Brain microvascular endothelial cell (primary cell): Measurements from ENCODE around the gene DIS3L2.

Experiments
- DNase-seq: peaks from one replicate; pipeline ENCODE4 v3.0.0-alpha.2; 2020
- H3K27ac ChIP-seq: fragments of 250-450 bp; sonication (Bioruptor Pico); 2 replicates; pipeline ENCODE4 v1.5.1; 2020; ENCODE audit warnings: mild to moderate bottlenecking, moderate library complexity
- H3K27me3 ChIP-seq: fragments of 250-450 bp; sonication (Bioruptor Pico); replicated peaks from 2 replicates; pipeline ENCODE4 v1.5.1; 2020; ENCODE audit warnings: mild to moderate bottlenecking
- H3K36me3 ChIP-seq: fragments of 250-450 bp; sonication (Bioruptor Pico); replicated peaks from 2 replicates; pipeline ENCODE4 v1.5.1; 2020; ENCODE audit warnings: mild to moderate bottlenecking
- H3K4me3 ChIP-seq: 2 replicates; pipeline ENCODE4 v1.5.1; 2011; ENCODE audit warnings: low read depth, mild to moderate bottlenecking, control low read depth, low read length, moderate library complexity
- in situ Hi-C: cut with HindIII; loops from 2 replicates; pipeline ENCODE4 v1.10.0; 2017; ENCODE audit warnings: low sequenced_read_pairs, low pct_ligation_motif_present
- TF ChIP-seq, protein P1 (sequence below): IDR thresholded peaks from 2 replicates; pipeline ENCODE4 v1.5.1; 2011; ENCODE audit warnings: low read depth, mild to moderate bottlenecking, moderate library complexity, low read length, control low read depth, inconsistent platforms; ENCODE audit errors: missing control alignments

DIS3L2 gene

DNA sequence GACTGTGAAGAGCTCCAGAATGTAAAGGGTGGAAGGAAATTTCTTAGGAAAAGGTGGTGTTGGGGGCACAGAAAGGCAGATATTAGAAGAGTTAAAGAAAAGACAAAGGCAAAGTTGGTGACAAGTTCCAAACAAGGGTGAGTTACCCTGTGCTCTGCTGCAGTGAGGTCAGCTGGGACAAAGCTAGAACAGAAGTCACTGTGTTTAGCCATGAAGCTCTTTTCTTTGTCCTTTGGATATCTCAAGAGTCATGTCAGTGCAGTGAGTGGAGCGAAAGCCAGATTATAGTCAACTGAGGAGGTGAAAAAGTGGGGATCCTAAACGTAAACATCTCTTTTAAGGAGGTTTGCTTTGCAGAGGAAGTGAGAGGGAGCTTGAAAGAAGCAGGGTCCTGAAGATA, 229.3 kb downstream of the DIS3L2 start:
- no peaks in the 10 kb centered on the region for H3K36me3 ChIP-seq
- DNase-seq: no peak
- in situ Hi-C loops: no loop called here
- H3K27me3 ChIP-seq: no peaks in the 10 kb centered on the region
- H3K4me3 ChIP-seq: no peak overlapping the region
- no peak overlapping the region for H3K27ac ChIP-seq
- TF ChIP-seq, protein P1, sequence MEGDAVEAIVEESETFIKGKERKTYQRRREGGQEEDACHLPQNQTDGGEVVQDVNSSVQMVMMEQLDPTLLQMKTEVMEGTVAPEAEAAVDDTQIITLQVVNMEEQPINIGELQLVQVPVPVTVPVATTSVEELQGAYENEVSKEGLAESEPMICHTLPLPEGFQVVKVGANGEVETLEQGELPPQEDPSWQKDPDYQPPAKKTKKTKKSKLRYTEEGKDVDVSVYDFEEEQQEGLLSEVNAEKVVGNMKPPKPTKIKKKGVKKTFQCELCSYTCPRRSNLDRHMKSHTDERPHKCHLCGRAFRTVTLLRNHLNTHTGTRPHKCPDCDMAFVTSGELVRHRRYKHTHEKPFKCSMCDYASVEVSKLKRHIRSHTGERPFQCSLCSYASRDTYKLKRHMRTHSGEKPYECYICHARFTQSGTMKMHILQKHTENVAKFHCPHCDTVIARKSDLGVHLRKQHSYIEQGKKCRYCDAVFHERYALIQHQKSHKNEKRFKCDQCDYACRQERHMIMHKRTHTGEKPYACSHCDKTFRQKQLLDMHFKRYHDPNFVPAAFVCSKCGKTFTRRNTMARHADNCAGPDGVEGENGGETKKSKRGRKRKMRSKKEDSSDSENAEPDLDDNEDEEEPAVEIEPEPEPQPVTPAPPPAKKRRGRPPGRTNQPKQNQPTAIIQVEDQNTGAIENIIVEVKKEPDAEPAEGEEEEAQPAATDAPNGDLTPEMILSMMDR: no peak

DNA sequence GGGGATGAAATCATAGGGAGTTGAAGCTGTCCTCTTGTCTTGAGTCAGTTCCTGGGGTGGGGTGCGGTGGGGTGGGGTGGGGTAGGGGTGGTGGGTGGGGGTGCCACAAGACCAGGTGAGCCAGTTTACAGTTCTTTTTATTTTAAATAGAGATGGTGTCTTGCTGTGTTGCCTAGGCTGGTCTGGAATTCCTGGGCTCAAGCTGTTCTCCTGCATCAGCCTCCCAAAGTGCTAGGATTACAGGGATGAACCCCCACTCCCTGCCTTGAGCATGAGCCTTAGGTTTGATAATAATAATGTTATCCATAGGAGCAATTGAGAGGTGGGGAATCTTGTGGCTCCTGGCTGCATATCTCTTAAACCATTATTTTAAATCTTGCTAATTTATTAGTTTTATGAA, 234.0 kb downstream of the DIS3L2 start:
- Histone ChIP-seq H3K36me3 (no peaks in the 10 kb centered on the region), H3K27ac (no peak overlapping the region), H3K27me3 (no peaks in the 10 kb centered on the region), H3K4me3 (no peak overlapping the region)
- TF ChIP-seq, protein P1: no peak
- in situ Hi-C loops: no loop called here
- no peak for DNase-seq

DNA sequence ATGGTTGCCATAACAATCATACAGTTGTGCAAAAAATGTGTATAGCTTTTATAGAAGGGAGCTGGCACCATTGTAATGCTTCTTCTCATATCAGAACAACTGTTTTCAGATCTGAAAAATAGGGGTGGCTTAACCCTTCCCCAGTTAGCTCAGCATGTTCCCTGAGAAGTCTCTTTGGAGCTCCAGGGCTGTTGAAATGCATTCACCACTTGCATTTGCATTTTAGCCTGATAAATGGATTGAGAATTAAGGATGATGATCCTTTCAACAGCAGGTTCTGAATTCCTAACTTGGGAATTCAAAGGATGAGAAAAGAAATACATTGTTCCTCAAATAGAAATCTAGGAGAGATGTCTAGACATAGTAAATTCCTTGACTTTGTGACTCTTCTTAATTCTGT, 235.3 kb downstream of the DIS3L2 start:
- Histone ChIP-seq H3K27me3 (no peaks in the 10 kb centered on the region), H3K4me3 (no peak overlapping the region), H3K27ac (no peak overlapping the region), H3K36me3 (no peaks in the 10 kb centered on the region)
- TF ChIP-seq, protein P1: no peak
- in situ Hi-C loops: no loop called here
- no peak for DNase-seq

DNA sequence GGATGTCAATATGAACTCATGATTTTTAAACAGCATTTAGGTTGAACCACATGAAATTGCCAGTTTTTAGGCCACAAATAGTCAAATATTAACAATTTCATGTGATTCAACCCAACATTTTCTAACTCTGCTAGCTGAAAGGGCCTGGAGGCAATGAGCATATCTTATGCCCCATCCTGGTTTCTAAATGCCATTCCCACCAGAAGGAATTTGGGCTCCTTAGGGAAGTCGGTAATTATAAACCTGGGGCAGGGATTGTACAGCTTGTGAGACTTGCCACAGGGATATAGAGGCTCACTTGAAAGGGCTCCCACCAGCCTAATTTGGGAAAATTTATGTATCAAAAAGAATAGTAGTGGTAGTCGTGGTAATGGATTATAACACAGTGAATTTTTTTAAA, 238.7 kb downstream of the DIS3L2 start:
- in situ Hi-C loops: no loop called here
- H3K4me3 ChIP-seq: no peak overlapping the region
- no peak for DNase-seq
- H3K36me3 ChIP-seq: no peaks in the 10 kb centered on the region
- TF ChIP-seq, protein P1: no peak
- no peak overlapping the region for H3K27ac ChIP-seq
- no peaks in the 10 kb centered on the region for H3K27me3 ChIP-seq

DNA sequence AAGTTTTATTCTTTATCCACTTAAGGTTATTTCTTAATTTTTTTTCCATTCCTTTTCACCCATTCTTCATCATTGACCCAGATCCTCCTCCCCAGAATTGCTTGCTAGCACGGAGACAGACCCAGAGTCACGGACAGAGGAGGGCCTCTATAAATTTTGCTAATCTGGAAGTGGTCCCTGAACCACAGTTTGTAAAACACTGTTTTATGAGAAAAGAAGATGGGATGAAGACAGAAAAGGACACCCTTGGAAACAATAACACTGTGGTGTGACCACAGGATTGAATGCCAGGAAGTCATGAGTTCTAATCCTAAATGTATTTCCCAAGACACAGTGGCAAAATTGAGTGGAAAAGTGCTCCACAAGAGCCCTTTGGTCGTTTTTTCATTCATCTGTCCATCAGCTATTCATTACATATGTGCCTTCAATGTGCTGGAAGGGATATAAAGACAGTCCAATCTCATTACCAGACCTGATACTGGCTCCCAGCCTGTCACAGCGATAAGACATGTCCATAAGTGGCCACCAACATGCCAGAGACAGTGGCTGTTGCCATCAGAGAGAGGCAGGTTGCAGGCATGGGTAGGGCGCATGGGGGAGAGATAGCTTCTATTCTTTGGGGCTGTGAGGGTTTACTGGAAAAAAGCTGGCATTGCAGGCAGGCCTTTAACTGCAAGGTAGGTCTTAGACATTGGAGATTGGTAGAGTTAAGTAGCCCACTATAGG, 241.8 kb downstream of the DIS3L2 start:
- no peak for DNase-seq

More for the DNA sequence above, 241.8 kb downstream of the DIS3L2 start:
- Histone ChIP-seq H3K27ac (no peak overlapping the region), H3K27me3 (no peaks in the 10 kb centered on the region), H3K4me3 (no peak overlapping the region), H3K36me3 (no peaks in the 10 kb centered on the region)
- in situ Hi-C loops: no loop called here
- TF ChIP-seq, protein P1: no peak
